Muscle layer of colon (tissue), 2 donors: Measurements from ENCODE around the gene FST.

Source experiments
- H3K27ac ChIP-seq: one replicate; pipeline ENCODE4 v1.7.0; 2013; ENCODE audit warnings: low read depth, mild to moderate bottlenecking, low read length, moderate library complexity
- H3K27me3 ChIP-seq, 2 donors: one replicate each; pipeline ENCODE4 v1.7.0; 2013; ENCODE audit warnings: low read length in 2 of 2, mild to moderate bottlenecking in 2 of 2; ENCODE audit not compliant: insufficient read depth in 2 of 2, control insufficient read depth in 1 of 2
- H3K36me3 ChIP-seq: one replicate; pipeline ENCODE4 v1.7.0; 2013; ENCODE audit warnings: mild to moderate bottlenecking, low read length; ENCODE audit not compliant: insufficient read depth
- H3K4me1 ChIP-seq: one replicate; pipeline ENCODE4 v1.7.0; 2013; ENCODE audit warnings: mild to moderate bottlenecking, low read length; ENCODE audit not compliant: insufficient read depth
- H3K4me3 ChIP-seq, 2 donors: one replicate each; pipeline ENCODE4 v1.7.0; 2013; ENCODE audit warnings: low read length in 2 of 2, low read depth in 1 of 2, mild to moderate bottlenecking in 1 of 2, moderate library complexity in 1 of 2
- H3K9ac ChIP-seq: one replicate; pipeline ENCODE4 v1.7.0; 2013; ENCODE audit warnings: low read length
- H3K9me3 ChIP-seq: one replicate; pipeline ENCODE4 v1.7.0; 2013; ENCODE audit warnings: mild to moderate bottlenecking, low read length
- donor health status: abdominal sarcoma.
- donor health status: Adenocarcinoma of cecum.

Gene FST

DNA sequence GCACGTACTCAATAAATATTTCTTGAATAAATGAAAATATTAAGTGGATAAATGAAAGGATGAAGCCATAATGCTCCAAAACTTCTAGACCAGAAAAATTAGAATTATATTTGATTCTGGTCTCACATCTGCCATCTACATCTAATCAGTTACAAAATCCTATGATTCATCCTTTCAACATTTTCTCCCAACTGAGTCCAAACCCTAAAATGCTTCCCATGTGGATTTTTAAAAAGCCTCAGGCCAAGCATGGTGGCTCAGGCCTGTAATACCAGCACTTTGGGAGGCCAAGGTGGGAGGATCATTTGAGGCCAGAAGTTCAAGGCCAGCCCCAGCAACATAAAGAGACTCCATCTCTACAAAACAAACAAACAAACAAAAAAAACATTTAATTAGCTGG lies 31.6 kb upstream of the FST start:
- H3K9ac ChIP-seq, result no peak overlapping the region
- no peaks in the 10 kb centered on the region for H3K9me3 ChIP-seq
- H3K27me3 ChIP-seq, result no peaks in the 10 kb centered on the region
- H3K36me3 ChIP-seq, result no peaks in the 10 kb centered on the region
- H3K27ac ChIP-seq, result no peak overlapping the region
- no peaks in the 10 kb centered on the region for H3K4me1 ChIP-seq
- no peak overlapping the region for H3K4me3 ChIP-seq

DNA sequence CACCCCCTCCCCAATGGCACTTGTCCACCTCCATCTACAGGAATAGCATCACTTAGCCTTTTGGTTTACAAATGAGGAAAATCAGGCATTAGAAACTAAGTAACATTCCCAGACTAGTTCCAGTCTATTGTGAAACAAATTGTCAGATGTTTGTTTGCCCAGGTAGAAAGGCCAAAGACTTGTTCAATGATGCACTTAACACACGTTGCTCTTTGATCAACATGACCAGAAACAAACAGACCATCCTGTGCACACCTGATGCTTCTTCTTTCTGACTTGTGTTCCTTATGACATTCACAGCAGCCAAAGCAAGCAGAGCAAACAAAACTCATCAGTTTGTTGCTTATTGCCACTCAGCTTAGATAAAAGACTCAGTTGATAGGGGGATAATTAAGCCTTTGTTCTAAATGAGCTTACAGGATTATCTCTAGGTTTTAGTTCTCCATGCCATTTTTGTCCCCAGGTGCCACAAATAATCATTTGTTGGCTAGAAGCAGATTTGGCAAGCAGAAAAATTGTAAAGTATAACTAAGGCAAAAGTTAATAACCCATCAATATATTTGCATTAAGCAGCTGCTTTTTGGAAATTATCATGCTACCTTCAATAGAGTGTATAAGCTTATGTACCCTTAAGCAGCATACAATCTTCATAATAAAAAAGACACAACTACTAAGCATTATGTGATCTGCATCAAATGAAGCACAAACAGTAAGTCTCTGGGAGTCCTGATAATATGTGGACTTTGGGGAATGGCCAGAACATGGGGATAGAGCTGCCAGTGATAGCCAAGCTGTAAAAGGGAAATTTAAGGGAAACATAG lies 26.3 kb upstream of the FST start:
- no peaks in the 10 kb centered on the region for H3K9me3 ChIP-seq

DNA sequence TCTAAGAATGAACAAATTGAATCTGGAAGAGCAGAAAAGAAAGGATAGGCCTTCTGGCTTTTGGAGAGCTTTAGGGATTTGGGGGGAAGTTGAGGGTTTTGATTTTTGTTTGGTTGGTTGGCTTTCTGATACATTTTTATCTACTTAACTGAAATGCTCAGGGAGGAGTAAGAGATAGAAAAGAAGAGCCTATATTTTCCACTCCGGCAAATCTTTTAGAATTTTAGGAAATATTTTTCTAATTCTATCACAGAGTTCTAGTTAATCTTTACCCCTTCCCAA lies 25.8 kb upstream of the FST start:
- no peaks in the 10 kb centered on the region for H3K9me3 ChIP-seq
- H3K27me3 ChIP-seq, result no peaks in the 10 kb centered on the region
- H3K4me1 ChIP-seq, result no peaks in the 10 kb centered on the region
- H3K27ac ChIP-seq, result no peak overlapping the region
- no peak overlapping the region for H3K9ac ChIP-seq
- no peaks in the 10 kb centered on the region for H3K36me3 ChIP-seq
- no peak overlapping the region for H3K4me3 ChIP-seq

More for the DNA sequence above, 26.3 kb upstream of the FST start:
- H3K36me3 ChIP-seq, result no peaks in the 10 kb centered on the region
- no peak overlapping the region for H3K4me3 ChIP-seq
- no peak overlapping the region for H3K27ac ChIP-seq
- no peak overlapping the region for H3K9ac ChIP-seq
- no peaks in the 10 kb centered on the region for H3K27me3 ChIP-seq
- H3K4me1 ChIP-seq, result no peaks in the 10 kb centered on the region

DNA sequence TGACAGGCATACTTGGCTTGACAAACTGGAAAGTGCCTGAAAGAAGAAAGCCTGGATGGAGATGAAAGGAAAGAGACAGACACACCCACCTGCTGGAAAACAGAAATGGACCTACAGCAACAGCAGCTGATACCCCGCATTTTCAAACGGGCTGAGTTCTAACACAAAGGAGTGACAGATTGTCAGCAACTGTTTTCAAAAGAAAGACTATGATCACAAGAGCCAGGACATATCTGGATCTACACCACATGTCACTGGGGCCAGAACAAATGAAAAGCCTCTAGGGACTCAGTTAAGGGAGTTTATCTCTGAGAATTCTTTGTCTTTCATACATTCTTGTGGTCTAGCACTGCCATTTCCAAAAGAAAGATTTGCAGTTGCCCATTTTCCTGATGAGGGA lies 24.1 kb upstream of the FST start:
- no peaks in the 10 kb centered on the region for H3K36me3 ChIP-seq
- H3K27me3 ChIP-seq, result no peaks in the 10 kb centered on the region
- no peaks in the 10 kb centered on the region for H3K4me1 ChIP-seq
- H3K9ac ChIP-seq, result no peak overlapping the region
- no peak overlapping the region for H3K4me3 ChIP-seq
- no peaks in the 10 kb centered on the region for H3K9me3 ChIP-seq
- no peak overlapping the region for H3K27ac ChIP-seq

DNA sequence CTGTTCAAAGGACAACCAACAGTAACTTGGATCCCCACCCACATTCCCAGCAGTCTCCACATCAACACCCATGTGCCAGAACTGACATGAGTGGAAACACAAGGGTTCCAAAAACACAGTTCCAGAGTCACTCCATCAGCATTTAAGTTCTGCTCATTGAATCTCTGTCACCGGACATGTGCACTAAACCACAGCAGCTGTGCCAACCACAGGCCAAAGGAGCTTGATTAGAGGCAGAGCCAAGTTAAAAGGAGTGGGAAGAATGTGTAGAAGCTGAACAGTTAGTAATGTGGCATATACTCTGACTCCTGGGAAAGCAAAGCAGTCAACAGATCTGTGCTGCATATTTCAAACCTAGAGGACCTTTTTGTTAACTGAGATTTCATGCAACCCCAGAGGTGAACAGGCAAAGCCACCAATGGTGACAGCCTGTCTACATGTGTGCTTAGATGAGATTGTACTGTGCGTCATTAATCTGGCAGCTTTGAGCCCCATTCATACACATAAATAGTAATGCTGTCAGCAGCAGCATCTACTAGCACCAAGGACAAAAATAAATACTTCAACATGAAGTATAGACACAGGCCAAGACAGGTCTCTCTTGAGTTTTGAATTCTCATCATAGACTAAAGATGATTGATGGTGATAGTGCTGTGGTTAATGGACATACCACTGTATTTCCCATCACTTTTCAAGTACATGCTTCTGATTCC lies 16.4 kb upstream of the FST start:
- H3K27me3 ChIP-seq, result no peaks in the 10 kb centered on the region
- no peaks in the 10 kb centered on the region for H3K4me1 ChIP-seq
- no peak overlapping the region for H3K27ac ChIP-seq

DNA sequence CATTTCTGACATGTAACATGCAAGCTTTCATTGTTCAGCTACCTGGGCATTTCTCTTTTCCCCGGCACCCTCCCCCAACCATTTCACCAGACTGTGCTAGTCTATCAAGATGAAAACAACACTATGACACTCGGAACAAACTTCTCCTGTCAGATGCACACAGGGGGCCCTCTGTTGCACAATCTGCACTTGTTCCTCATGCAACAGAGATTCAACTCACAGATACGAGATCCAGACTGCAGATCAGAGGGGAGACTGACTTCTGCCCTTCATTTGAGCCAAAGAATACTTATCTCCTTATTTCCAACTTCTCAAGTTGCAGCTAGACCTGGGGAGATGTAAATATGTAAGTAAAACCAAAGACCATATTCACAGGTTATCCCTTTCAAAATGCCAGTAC lies 15.7 kb upstream of the FST start:
- Histone ChIP-seq H3K4me1 (no peaks in the 10 kb centered on the region), H3K27me3 (no peaks in the 10 kb centered on the region), H3K9me3 (no peaks in the 10 kb centered on the region), H3K36me3 (no peaks in the 10 kb centered on the region), H3K9ac (no peak overlapping the region), H3K4me3 (no peak overlapping the region), H3K27ac (no peak overlapping the region)

More for the DNA sequence above, 16.4 kb upstream of the FST start:
- Histone ChIP-seq H3K9me3 (no peaks in the 10 kb centered on the region), H3K4me3 (no peak overlapping the region), H3K36me3 (no peaks in the 10 kb centered on the region), H3K9ac (no peak overlapping the region)

DNA sequence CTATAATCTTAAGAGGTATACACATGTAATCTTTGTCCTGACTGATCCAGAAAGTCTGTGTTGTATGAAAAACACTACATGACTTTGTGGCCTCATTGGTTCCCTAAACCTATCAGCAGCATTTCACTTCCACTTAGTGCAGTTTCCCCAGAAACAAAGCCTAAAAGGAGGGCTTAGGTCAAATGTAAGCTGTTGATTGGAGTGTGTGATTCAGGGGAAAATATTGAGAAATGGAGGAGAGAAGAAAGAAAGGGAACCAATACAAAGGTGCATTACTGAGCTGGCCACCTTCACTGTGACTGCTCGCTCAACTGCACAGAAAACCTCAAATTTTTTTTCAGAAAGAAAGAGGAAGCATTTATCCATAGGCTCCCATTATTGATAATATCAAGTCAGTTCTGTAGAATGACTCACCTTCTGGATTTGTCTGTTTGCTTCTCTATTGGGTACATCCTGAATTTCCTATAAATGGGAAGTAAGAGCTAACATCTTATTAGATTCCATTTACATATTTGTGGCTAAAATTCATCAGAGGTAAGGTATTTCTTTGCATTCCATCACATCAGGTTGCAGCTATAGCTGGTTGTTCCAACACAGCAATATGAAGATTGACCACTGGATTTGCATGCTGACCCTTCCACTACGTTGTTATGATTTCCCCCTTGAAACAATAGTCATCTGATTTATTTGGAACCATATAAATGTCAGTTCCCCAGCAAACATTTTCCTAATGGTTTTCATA lies 10.3 kb upstream of the FST start:
- Histone ChIP-seq H3K27me3 (no peaks in the 10 kb centered on the region), H3K36me3 (no peaks in the 10 kb centered on the region), H3K9ac (no peak overlapping the region), H3K4me3 (no peak overlapping the region), H3K4me1 (no peaks in the 10 kb centered on the region), H3K27ac (no peak overlapping the region), H3K9me3 (no peaks in the 10 kb centered on the region)

DNA sequence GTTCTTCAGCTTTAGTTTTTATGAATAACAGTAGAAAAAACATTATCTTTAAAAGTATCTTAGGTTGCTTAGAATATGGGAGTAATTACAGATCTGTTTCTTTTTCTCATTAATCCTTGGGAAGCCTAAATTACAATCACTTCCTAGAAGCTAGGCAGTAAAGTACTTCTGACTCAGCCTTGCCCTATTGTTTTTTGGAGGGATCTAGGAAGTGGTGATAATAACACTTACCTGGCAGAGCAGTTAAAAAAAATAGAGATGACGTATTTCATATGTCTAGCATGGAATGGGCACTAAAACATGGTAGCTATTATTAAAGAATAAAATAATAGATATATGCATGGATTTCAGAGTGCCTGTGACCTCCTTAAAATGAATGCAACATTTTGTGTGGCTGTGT lies 8.2 kb upstream of the FST start:
- Histone ChIP-seq H3K4me1 (no peaks in the 10 kb centered on the region), H3K4me3 (no peak overlapping the region), H3K27me3 (no peaks in the 10 kb centered on the region), H3K27ac (no peak overlapping the region), H3K36me3 (no peaks in the 10 kb centered on the region), H3K9ac (no peak overlapping the region), H3K9me3 (no peaks in the 10 kb centered on the region)

DNA sequence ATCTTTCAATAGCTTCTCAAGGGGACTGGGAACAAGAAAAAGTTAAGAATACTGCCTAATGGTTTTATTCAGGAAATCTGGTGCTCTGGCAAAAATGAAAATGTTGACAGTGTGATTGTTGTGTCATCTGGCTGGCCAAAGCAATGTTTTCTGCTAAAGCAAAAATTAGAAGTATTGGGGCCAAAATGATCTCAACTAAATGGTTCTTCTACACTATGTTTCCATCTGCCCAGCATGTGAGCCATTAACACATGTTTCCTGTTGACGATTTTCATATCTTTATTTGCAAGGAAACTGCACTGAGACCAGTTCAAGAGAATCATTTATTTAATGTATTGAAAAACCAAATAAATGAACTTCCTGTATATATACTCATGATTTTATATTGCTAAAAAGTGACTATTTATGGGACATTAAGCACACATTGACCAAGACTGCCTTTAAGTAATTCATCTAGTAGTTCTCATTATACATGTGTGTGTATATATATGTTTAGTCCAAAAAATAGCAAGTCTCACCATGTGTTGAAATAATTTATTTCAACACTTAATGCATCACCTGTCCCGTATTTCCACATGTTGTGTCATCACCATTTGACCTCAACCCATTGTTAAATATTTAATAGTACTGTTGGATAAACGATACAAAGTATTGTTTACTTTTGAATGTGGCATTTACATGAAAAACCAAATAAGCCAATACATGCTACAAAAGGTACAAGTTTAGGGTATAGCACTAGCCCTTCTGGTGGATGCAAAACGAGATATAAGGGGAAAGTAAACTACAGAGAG lies 7.5 kb upstream of the FST start:
- H3K4me3 ChIP-seq, result no peak overlapping the region
- H3K27ac ChIP-seq, result no peak overlapping the region
- H3K27me3 ChIP-seq, result no peaks in the 10 kb centered on the region
- H3K36me3 ChIP-seq, result no peaks in the 10 kb centered on the region
- no peak overlapping the region for H3K9ac ChIP-seq
- H3K4me1 ChIP-seq, result no peaks in the 10 kb centered on the region
- no peaks in the 10 kb centered on the region for H3K9me3 ChIP-seq

DNA sequence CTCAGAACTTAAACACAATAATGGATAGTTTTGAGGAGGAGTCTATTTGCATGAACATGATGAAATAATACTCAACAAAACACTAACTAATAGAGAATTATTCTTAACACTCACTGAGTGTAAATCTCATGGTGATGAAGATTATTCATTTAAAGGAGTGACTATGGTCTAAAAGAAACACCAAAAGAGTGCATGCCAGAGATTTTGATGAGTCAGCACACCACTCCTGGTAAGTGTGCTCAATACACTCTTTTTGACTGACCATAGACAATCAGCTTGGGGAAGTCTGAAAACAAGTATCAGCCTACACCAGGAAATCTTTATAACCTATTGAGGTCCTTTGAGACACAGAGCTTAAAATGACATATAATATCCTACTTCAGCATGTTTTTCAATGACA lies 6.8 kb upstream of the FST start:
- no peaks in the 10 kb centered on the region for H3K4me1 ChIP-seq
- no peak overlapping the region for H3K27ac ChIP-seq
- H3K36me3 ChIP-seq, result no peaks in the 10 kb centered on the region
- no peak overlapping the region for H3K4me3 ChIP-seq
- no peak overlapping the region for H3K9ac ChIP-seq
- H3K9me3 ChIP-seq, result no peaks in the 10 kb centered on the region
- no peaks in the 10 kb centered on the region for H3K27me3 ChIP-seq

DNA sequence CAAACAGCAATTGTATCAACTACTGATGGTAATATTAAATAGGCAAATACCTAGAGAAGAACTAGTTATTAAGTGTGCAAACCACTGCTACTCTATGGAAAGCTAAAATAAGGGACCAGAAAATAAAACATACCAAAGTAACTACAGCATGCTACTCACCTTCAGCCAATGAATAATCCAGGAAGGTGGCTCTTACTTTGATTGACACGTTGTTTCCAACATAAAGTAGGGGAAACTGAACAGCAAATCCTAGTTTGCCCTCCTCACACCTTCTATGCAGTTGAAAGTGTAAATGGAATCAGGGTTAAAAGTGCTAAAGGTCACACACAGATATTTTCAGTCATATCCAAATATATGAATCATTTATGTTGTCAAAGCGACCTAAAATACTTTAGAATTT lies 5.1 kb upstream of the FST start:
- Histone ChIP-seq H3K9me3 (no peaks in the 10 kb centered on the region), H3K9ac (no peak overlapping the region), H3K4me1 (no peaks in the 10 kb centered on the region), H3K36me3 (no peaks in the 10 kb centered on the region), H3K4me3 (no peak overlapping the region), H3K27me3 (no peaks in the 10 kb centered on the region), H3K27ac (no peak overlapping the region)
